ENCODE data around the gene PKNOX2.

PKNOX2 gene

DNA sequence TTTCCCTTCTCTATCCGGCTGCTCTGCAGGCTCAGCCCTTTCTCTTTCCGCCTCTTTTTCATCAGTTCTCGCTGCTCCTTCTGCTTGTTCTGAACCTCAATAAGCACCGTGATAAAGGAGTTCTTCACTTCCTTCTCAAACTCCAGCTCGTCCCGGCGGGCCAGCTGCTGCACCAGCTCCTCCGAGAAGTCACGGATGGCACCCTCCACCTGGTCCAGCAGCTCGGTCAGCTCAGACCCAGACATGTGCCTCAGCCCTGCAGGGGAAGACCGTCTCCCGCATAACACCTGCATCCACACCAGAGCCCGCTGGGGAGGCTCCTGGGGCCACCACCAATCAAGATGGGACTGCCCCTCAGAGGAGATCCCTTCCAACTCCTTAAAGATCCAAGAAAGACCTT is 291.3 kb downstream of the PKNOX2 start:
- no peak overlapping the region for H3K4me3 ChIP-seq (ENCODE audit: low read depth, low read length)
- TF ChIP-seq, protein P1, sequence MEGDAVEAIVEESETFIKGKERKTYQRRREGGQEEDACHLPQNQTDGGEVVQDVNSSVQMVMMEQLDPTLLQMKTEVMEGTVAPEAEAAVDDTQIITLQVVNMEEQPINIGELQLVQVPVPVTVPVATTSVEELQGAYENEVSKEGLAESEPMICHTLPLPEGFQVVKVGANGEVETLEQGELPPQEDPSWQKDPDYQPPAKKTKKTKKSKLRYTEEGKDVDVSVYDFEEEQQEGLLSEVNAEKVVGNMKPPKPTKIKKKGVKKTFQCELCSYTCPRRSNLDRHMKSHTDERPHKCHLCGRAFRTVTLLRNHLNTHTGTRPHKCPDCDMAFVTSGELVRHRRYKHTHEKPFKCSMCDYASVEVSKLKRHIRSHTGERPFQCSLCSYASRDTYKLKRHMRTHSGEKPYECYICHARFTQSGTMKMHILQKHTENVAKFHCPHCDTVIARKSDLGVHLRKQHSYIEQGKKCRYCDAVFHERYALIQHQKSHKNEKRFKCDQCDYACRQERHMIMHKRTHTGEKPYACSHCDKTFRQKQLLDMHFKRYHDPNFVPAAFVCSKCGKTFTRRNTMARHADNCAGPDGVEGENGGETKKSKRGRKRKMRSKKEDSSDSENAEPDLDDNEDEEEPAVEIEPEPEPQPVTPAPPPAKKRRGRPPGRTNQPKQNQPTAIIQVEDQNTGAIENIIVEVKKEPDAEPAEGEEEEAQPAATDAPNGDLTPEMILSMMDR (IDR thresholded peaks at IDR 0.05; ENCODE audit: borderline replicate concordance, insufficient read depth, low read depth, low read length): no peak

DNA sequence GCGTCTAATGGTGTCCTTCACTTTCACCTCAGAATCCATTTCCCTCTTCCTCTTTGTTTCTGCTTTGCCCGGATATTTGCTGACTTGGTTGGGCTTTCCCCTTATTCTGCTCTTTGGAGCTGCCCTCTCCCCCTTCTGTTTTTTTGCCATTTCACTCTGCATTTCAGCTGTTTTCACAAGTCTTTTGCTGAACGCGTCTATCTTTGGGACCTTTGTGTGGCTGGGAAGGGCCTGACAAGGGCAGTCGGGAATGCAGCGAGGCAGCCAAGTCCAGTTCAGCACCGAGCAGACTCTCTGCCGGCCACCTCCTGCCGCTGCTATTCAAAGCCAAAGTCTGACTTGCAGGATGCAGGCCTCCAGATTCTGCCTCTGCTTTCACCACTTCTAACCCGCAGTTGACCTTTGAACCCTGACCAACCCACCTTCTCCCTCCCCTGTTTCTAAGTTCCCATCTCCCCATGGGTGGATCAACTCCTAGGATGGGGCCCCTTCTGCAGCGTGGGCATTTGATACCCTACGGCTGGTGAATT is 293.3 kb downstream of the PKNOX2 start:
- TF ChIP-seq, protein P1 (IDR thresholded peaks at IDR 0.05; ENCODE audit: borderline replicate concordance, insufficient read depth, low read depth, low read length): no peak
- H3K4me3 ChIP-seq (ENCODE audit: low read depth, low read length): no peak overlapping the region

DNA sequence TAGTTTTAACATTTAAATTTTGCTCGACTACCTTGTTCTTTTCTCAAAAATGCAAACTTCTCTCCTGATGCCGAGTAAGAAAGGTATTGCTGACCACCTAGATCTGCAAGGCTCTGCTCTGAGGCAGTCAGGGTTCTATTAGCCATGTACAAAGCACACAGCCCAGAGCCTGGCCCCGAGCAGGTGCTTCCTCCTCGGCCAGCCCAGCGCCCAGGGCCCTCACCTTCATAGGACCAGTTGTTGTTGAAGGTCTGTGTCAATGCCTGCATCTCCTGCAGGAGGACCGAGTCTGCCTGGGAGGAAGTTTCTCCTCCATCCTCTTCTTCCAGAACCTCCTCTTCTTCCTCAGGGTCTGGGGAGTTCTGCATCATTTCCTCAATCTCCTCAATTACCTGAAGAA is 295.7 kb downstream of the PKNOX2 start:
- TF ChIP-seq, protein P1 (IDR thresholded peaks at IDR 0.05; ENCODE audit: borderline replicate concordance, insufficient read depth, low read depth, low read length): no peak

DNA sequence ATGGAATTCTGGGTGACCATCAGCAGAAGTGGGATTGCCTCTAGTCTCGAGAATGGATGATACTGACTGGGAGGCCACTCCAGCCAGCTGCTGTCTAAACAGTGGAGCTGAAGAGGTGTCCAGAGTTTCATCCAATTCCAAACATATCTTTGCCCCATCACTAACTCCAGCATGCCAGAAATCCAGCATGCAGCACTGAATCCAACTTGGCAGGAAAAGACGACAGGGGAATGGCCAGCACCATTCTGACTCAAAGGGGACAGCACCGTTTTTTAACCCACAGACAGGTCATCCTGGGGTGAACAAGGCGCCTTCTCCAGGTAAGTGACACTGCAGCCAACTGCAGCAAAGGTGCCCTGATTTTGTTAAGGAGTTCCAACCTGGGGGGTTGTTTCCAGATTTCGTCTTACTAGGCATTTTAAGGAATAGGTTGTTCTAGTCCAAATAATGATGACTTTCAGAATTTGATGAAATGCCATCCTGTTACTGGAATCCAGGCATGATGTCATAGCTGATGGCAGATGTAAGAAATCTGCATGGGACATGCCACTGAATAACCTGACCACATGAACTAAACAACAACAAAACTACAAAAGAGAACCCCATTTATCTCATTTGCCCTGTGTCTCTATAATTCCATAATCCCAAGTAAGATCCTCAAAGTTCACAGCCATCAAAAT is 299.2 kb downstream of the PKNOX2 start:
- TF ChIP-seq, protein P1 (IDR thresholded peaks at IDR 0.05; ENCODE audit: borderline replicate concordance, insufficient read depth, low read depth, low read length): no peak
- no peak overlapping the region for H3K4me3 ChIP-seq (ENCODE audit: low read depth, low read length)

More for the DNA sequence above, 295.7 kb downstream of the PKNOX2 start:
- H3K4me3 ChIP-seq (ENCODE audit: low read depth, low read length): no peak overlapping the region

DNA sequence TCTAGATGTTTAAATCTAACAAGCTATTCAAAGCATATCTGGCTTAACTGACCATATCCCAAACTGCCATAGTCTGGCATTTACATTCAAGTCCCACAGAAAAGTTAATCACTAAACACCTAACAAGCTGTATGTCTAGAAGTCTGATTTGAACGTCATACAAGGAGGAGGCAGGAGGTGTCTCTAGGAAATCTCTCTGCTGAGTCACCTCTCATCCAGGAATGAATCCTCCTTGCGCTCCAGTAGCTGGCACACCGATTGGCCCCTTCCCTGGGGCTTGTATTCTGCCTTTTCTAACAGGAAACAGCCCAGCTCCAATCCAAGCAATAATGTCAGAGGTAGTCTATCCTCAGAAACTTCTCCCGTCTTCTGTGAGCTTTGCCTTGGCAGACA is 299.7 kb downstream of the PKNOX2 start:
- no peak overlapping the region for H3K4me3 ChIP-seq (ENCODE audit: low read depth, low read length)
- TF ChIP-seq, protein P1 (IDR thresholded peaks at IDR 0.05; ENCODE audit: borderline replicate concordance, insufficient read depth, low read depth, low read length): no peak

DNA sequence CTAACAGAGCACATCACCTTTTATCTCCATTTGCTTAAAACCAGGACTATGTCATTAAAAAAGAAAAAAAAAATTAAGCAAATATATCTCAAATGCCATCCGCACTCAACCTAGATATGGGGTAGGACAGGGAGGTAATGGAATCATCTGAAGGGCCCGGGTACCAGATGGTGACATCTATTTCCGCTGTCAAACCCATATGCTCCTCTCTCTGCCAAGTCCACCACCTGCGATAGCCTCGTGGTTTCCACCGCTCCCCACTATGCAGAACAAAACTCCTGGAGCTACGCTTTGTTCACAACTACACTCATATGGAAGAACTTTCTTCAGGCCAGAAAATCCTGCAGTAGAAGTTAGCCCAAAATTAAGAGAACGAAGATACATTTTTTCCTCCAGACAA is 300.1 kb downstream of the PKNOX2 start:
- H3K4me3 ChIP-seq (ENCODE audit: low read depth, low read length): no peak overlapping the region
- TF ChIP-seq, protein P1 (IDR thresholded peaks at IDR 0.05; ENCODE audit: borderline replicate concordance, insufficient read depth, low read depth, low read length): no peak

DNA sequence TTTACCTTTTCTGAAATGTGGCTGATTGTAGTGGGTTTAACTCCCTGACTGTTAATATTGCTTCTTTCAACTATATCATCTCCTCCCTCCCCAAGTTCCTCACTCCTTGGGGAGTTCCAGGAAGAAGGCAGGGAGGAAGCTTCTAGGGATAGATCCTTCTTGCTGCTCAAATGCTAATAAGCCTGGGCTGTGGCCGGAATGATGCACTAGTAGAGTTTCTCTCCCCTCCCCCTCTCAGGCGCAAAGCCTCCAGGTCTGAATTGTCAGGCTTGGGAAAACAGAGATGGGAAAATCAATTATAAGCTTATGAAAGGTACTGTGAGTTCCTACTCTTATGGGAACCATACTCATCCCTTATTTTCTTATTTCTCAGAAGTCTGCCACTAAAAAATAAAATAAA is 300.7 kb downstream of the PKNOX2 start:
- TF ChIP-seq, protein P1 (IDR thresholded peaks at IDR 0.05; ENCODE audit: borderline replicate concordance, insufficient read depth, low read depth, low read length): no peak
- no peak overlapping the region for H3K4me3 ChIP-seq (ENCODE audit: low read depth, low read length)

All from GM12875 (cell line).